Right atrium auricular region (tissue), 2 donors: ENCODE measurements around the gene OLFML2B. TPM values are rescaled to one million over a fixed set of nuclear protein-coding genes. Genes with fewer than 3 reads are reported as not detected.

ENCODE experiments used
- DNase-seq: peaks from one replicate; pipeline ENCODE4 v3.0.0-alpha.2; 2019; ENCODE audit warnings: low spot score
- H3K27ac ChIP-seq, 2 donors: fragments of 200-600 bp; sonication (generic); 1 replicate in 1 of 2; 2 replicates in 1 of 2; pipeline ENCODE4 v1.5.1; 2016 to 2019
- H3K27me3 ChIP-seq, 2 donors: fragments of 200-600 bp; sonication (generic); one replicate each; pipeline versions ENCODE4 v1.5.1 to v1.6.0; 2017 to 2019
- H3K36me3 ChIP-seq: fragments of 200-600 bp; sonication (generic); one replicate; pipeline ENCODE4 v1.5.1; 2016
- H3K4me1 ChIP-seq, 2 donors: fragments of 200-600 bp; sonication (generic); one replicate each; pipeline versions ENCODE4 v1.5.1 to v1.6.0; 2017 to 2019
- H3K4me3 ChIP-seq, 2 donors: fragments of 200-600 bp; sonication (generic); 1 replicate in 1 of 2; 2 replicates in 1 of 2; pipeline ENCODE4 v1.5.1; 2017 to 2019; ENCODE audit warnings: mild to moderate bottlenecking in 1 of 2, moderate library complexity in 1 of 2
- H3K9me3 ChIP-seq, 2 donors: fragments of 200-600 bp; sonication (generic); one replicate each; pipeline ENCODE4 v1.5.1; 2019
- CTCF ChIP-seq, 2 donors: fragments of 200-600 bp; sonication (generic); IDR thresholded peaks; one replicate each; pipeline ENCODE4 v1.5.1; 2019; ENCODE audit warnings: antibody characterized with exemption in 2 of 2
- total RNA-seq, 2 donors: library from RNA; depleted of rRNA; stranded (reverse); fragments of >200 nt; gene quantifications; one replicate each; pipeline ENCODE4 v1.1.0, GENCODE V29; 2016

OLFML2B gene
- total RNA-seq, 2 donors from 2014 or later, result 4.5 to 9.2 TPM

GRCh38 chr1:162023181-162023546 lies 505 bp downstream of the OLFML2B start:
- Histone ChIP-seq H3K4me1 (peaks cover 0 to 46% of the 10 kb centered on the region in 2 donors), H3K9me3 (no peaks in the 10 kb centered on the region), H3K36me3 (no peaks in the 10 kb centered on the region), H3K27me3 (no peaks in the 10 kb centered on the region), H3K4me3 (peak overlapping the region; percentile 49 to 63), H3K27ac (peak overlapping the region; percentile 14 to 19)
- no peak for DNase-seq
- no peak for TF ChIP-seq CTCF (IDR thresholded peaks at IDR 0.05)

- Histone ChIP-seq H3K27ac (no peak overlapping the region), H3K36me3 (no peaks in the 10 kb centered on the region), H3K4me1 (peaks cover 0 to 46% of the 10 kb centered on the region in 2 donors), H3K27me3 (no peaks in the 10 kb centered on the region), H3K9me3 (no peaks in the 10 kb centered on the region), H3K4me3 (peak overlapping the region in 1 of 2 donors; percentile 63)
- TF ChIP-seq CTCF (IDR thresholded peaks at IDR 0.05), result no peak
- no peak for DNase-seq
Observed at GRCh38 chr1:162022626-162023025, 1.0 kb downstream of the OLFML2B start.

GRCh38 chr1:162021124-162021523 lies 2.5 kb downstream of the OLFML2B start:
- no peak for TF ChIP-seq CTCF (IDR thresholded peaks at IDR 0.05)
- Histone ChIP-seq H3K36me3 (no peaks in the 10 kb centered on the region), H3K27ac (no peak overlapping the region), H3K4me3 (no peak overlapping the region), H3K9me3 (no peaks in the 10 kb centered on the region), H3K27me3 (no peaks in the 10 kb centered on the region), H3K4me1 (peaks cover 0 to 46% of the 10 kb centered on the region in 2 donors)
- DNase-seq, result no peak

GRCh38 chr1:162020150-162020549 lies 3.5 kb downstream of the OLFML2B start:
- H3K9me3 ChIP-seq, result no peaks in the 10 kb centered on the region
- H3K27ac ChIP-seq, result no peak overlapping the region
- TF ChIP-seq CTCF (IDR thresholded peaks at IDR 0.05), result no peak
- peaks cover 0 to 46% of the 10 kb centered on the region in 2 donors for H3K4me1 ChIP-seq
- H3K4me3 ChIP-seq, result no peak overlapping the region
- no peak for DNase-seq
- H3K36me3 ChIP-seq, result no peaks in the 10 kb centered on the region
- H3K27me3 ChIP-seq, result no peaks in the 10 kb centered on the region

GRCh38 chr1:162019446-162019845 lies 4.2 kb downstream of the OLFML2B start:
- no peak for DNase-seq
- H3K27me3 ChIP-seq, result no peaks in the 10 kb centered on the region
- H3K4me1 ChIP-seq, result peaks cover 0 to 44% of the 10 kb centered on the region in 2 donors
- no peaks in the 10 kb centered on the region for H3K36me3 ChIP-seq
- peak overlapping the region; percentile 11 to 59 for H3K27ac ChIP-seq
- H3K9me3 ChIP-seq, result no peaks in the 10 kb centered on the region
- TF ChIP-seq CTCF (IDR thresholded peaks at IDR 0.05), result no peak
- H3K4me3 ChIP-seq, result no peak overlapping the region

GRCh38 chr1:162019006-162019405 lies 4.7 kb downstream of the OLFML2B start:
- no peak for DNase-seq
- Histone ChIP-seq H3K27ac (peak overlapping the region; percentile 11 to 59), H3K4me1 (peaks cover 0 to 40% of the 10 kb centered on the region in 2 donors), H3K36me3 (no peaks in the 10 kb centered on the region), H3K27me3 (no peaks in the 10 kb centered on the region), H3K9me3 (no peaks in the 10 kb centered on the region), H3K4me3 (no peak overlapping the region)
- no peak for TF ChIP-seq CTCF (IDR thresholded peaks at IDR 0.05)
